Vagina (tissue), 2 donors: ENCODE data around the gene NTM.

Source experiments
- CTCF ChIP-seq, 3 experiments: fragments of 450-650 bp in 2 of 3; fragments of 200-600 bp in 1 of 3; sonication (generic) in 1 of 3; IDR thresholded peaks; one replicate each; pipeline ENCODE4 v1.5.1; 2017 to 2019; ENCODE audit warnings: antibody characterized with exemption in 3 of 3, mild to moderate bottlenecking in 2 of 3, moderate library complexity in 2 of 3
- POLR2A ChIP-seq, 2 donors: fragments of 450-650 bp; IDR thresholded peaks; one replicate each; pipeline ENCODE4 v1.6.1; 2017; ENCODE audit warnings: antibody characterized with exemption in 2 of 2, mild to moderate bottlenecking in 2 of 2, moderate library complexity in 2 of 2

GRCh38 chr11:131664293-131664692 is 293.9 kb downstream of the NTM start:
- no peak for TF ChIP-seq CTCF (IDR thresholded peaks at IDR 0.05)
- TF ChIP-seq POLR2A (IDR thresholded peaks at IDR 0.05), result no peak
